ENCODE data around the gene SDF4.

SDF4 gene

GRCh38 chr1:1231400-1232207 lies at the start of gene SDF4:
TSS of gene SDF4 (minus strand) at chr1:1232001. CDS start at chr1:1228772, 3,229 bp downstream.
- peak; percentile 85 to 96 (median 95) for DNase-seq

- DNase-seq: no peak
These were observed 49.1 kb upstream of the SDF4 start for GRCh38 chr1:1280782-1281481.

DNA sequence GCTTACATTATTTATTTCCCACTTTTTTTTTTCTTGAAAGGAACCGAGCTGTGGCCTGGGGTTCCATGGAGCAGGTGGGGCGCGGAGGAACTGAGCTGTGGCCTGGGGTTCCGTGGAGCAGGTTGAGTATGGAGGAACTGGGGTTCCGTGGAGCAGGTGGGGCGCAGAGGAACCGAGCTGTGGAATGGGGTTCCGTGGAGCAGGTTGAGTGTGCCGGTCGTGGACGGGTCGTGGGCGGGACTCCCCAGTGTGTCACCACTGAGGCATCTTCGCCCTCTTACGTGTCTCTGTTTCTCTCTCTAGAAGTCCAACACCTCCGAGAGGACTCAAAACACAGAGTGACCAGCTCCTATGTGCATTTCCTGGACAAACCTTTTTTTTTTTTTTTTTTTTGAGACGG lies 47.2 kb upstream of the SDF4 start:
- no peak for DNase-seq

DNA sequence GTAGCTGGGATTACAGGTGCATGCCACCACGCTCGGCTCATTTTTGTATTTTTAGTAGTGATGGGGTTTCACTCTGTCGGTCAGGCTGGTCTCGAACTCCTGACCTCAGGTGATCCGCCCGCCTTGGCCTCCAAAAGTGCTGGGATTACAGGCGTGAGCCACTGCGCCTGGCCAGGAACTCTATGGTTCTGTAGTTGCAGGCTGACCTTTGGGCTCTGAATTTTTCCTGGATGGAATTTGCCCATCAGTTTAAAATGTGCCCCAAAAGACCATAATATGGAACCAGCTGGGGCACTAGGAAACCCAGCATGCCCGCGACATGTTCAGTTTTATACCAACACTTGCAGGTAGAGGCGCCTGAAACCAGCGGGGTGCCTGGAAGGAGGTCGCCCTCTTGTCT lies 46.8 kb upstream of the SDF4 start:
- DNase-seq: no peak

DNA sequence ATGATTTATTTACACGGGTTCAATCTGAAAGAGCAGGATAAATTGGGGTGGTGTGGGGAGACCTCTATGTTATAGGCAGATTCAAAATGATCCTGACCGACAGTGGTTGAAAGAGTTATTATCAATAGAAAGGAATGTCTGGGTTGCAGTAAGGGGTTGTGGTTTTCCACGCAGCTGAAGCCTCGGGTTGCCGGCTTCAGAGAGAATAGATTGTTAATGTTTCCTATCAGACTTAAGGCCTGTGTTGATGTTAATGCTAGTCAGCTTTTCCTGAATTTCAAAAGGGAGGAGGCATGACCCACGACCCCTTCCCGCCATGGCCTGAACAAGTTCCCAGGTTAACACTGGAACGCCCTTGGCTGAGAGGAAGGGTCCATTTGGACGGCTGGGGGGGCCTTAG lies 44.0 kb upstream of the SDF4 start:
- no peak for DNase-seq

- DNase-seq: no peak
These were observed 43.2 kb upstream of the SDF4 start for GRCh38 chr1:1274931-1275431.

GRCh38 chr1:1274299-1274930 lies 42.6 kb upstream of the SDF4 start:
- no peak for DNase-seq

GRCh38 chr1:1273512-1274298 lies 41.9 kb upstream of the SDF4 start, which contains the start of gene UBE2J2:
TSS of gene UBE2J2 (minus strand) at chr1:1273854. CDS start at chr1:1267992, 5,862 bp downstream.
- peak; percentile 88 to 95 (median 91) for DNase-seq

GRCh38 chr1:1273209-1273511 lies 41.4 kb upstream of the SDF4 start:
- DNase-seq: no peak

DNA sequence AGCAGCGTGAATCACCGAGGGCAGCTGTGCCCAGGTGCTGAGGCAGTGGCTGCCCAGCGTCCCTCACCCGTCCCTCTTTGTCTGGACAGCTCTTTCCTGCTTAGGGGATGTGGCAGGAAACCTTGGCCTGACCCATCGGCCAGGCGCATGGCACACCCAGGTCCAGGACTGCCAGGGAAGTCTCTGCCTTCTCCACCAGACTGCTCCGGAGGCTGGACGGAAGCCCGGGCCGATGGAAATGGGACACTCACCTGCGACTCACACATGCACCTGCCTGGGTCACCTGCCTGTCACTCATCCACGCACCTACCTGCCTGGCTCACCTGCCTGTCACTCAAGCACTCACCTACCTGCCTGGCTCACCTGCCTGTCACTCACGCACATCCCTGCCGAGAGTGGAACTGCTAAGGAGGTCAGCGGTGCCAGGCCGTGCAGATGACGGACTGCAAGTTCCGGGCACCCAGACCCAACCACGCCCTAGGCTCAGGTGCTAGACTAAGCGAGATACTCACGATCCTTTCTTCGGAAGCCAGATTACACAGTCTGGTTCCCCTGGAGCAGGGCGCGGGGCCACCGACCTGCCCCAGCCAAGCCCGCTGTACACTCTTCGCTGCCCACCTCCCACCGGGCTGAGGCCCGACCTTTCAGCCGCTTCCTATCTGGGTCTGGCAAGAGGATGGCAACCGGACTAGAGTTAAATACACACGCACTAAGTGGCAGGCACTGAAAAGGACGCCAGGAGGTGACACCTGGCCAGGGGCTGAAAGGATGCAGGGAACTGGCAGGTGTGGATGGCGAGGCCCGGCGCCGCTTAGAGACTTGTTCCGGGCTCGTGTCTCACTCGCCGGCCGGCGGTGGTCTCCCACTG lies 40.8 kb upstream of the SDF4 start:
- no peak for DNase-seq

DNA sequence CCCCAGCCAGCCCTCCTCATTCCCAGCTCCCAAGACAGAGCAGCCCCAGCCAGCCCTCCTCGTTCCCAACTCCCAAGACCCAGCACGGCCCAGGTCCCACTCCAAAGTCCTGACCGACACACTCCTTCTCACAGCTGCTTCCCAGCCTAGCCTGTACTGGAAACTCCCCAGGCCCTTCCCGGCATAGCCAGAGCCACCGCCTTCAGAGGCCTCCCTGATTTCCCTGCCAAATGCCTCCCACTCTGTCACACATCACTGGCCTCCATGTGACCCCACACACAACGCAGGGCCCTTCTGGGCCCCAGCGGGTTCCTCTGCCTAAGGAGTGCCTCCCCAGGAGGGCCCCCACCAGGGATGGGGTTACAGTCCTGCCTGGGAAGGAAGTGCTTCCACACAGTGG lies 39.0 kb upstream of the SDF4 start:
- DNase-seq: no peak

- DNase-seq: no peak
These were observed 36.5 kb upstream of the SDF4 start for GRCh38 chr1:1268284-1268682.

GRCh38 chr1:1267488-1268283 lies 35.9 kb upstream of the SDF4 start:
- no peak for DNase-seq

DNA sequence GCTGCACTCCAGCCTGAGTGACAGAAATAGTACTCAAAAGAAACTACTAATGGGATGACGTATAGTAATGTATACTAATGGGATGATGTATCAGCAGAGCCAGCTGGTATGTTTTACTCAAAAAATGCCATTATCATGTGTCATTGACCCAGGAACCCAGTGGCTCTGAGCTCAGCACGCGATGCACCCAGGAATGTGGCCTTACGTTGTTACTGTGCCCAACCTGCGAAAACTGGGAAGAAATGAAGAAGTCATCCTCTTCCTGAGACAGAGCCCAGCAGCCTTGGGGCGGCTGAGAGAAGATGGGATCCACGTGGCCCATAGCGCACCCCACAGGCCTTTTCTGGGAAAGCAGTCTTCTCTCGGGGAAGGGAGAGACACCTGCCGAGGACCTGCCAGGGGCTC lies 33.1 kb upstream of the SDF4 start:
- DNase-seq: no peak

GRCh38 chr1:1264026-1264425 lies 32.2 kb upstream of the SDF4 start:
- DNase-seq: no peak

DNA sequence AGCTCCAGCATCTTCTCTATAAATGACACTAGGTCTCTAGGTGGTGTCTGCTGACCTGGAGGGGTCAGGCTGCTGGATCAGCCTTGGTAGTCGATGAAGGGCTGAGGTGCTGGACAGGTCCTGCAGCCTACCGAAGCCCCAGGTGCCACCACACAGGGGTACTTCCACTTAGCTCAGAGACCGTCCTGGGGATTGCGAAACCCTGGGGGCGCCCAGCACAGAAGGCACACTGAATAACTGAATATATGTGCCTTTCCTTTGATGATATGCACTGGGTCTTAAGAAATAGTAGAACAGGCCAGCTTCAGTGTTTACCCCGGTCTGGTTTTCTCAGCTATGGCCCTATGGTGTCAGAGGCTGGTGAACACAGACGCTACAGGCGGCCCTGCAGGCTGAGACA lies 31.0 kb upstream of the SDF4 start:
- DNase-seq: no peak

DNA sequence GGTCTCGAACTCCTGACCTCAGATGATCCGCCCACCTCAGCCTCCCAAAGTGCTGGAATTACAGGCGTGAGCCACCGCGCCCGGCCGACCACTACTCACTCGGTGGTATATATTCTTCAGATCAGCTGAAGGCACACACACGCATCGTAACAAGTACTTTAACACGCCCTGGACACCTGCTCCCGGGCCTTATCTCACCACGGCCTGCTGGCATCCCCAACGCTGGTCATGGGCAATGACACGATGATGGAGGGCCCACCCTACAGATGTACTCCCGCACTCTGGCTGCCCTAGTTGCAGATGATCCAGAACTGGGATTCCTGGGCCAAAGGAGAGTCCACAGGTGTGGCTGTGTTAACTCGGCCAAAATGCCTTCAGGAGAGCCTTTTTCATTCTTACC lies 30.3 kb upstream of the SDF4 start:
- DNase-seq: no peak

- DNase-seq: no peak
These were observed 29.2 kb upstream of the SDF4 start for GRCh38 chr1:1260843-1261560.

- no peak for DNase-seq
These were observed 28.3 kb upstream of the SDF4 start for GRCh38 chr1:1259951-1260600.

DNA sequence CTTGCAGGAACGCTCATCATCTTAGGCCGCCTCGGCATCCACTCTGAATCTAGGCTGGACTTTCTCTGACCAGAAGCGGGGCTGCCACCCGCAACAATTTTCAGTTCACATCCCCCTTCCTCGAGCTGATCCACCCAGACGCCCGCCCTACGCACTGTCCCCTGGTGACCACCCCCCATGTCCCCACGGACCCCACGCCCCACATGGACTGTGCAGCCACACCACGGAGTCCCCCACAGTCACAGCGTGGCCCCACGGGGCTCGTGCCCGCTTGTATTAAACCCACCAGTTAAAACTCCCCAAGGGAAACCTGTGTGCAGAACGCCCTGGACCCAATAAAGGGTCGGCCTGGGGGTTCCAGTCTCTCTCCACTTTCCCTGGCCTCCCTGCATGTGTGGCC lies 27.7 kb upstream of the SDF4 start:
- DNase-seq: no peak

Measured in activated CD4-positive, CD25-positive, alpha-beta regulatory T cell (primary cell).